DOHH2 (cell line): Measurements from ENCODE around the gene TGFB2.

Experiments used
- CTCF ChIP-seq: fragments of 200-600 bp; sonication (generic); IDR thresholded peaks from one replicate; pipeline ENCODE4 v1.5.1; 2014; ENCODE audit warnings: antibody characterized with exemption, mild to moderate bottlenecking, low read depth, low read length; ENCODE audit not compliant: poor library complexity, severe bottlenecking
- EZH2phosphoT487 ChIP-seq: fragments of 200-600 bp; sonication (generic); IDR thresholded peaks from 2 replicates; pipeline ENCODE4 v1.6.1; 2017; ENCODE audit warnings: borderline replicate concordance, mild to moderate bottlenecking, antibody characterized with exemption, low read length, moderate library complexity, mixed read lengths

- TF ChIP-seq EZH2phosphoT487 (no peak), CTCF (no peak)
Observed at GRCh38 chr1:218493986-218494385, 148.8 kb downstream of the TGFB2 start.
